H54 (cell line): Measurements from ENCODE around the gene NHLH1.
"Not testable (repeated sequence)": the region's sequence is repeated elsewhere in the genome, so short reads cannot be mapped to it uniquely, and the experiment has no call there.

Experiments
- DNase-seq: peaks from one replicate; pipeline ENCODE4 v3.0.0; 2011; ENCODE audit warnings: low spot score, mixed read lengths; ENCODE audit not compliant: insufficient read length
- FAIRE-seq: peaks from 3 replicates; lab custom pipeline; 2011; peaks lifted over from hg19 to GRCh38; lab: Jason Lieb, UNC
- POLR2A ChIP-seq: IDR thresholded peaks from 2 replicates; pipeline ENCODE4 v1.6.1; 2011; ENCODE audit warnings: low read depth, mild to moderate bottlenecking, low read length

Gene NHLH1

GRCh38 chr1:160377585-160378206 lies 10.8 kb downstream of the NHLH1 start:
- no peak for TF ChIP-seq POLR2A
- DNase-seq (peak; percentile 53), FAIRE-seq (no peak)

- FAIRE-seq, result not testable (repeated sequence)
Measured at GRCh38 chr1:160384812-160385211, 17.9 kb downstream of the NHLH1 start.

GRCh38 chr1:160388406-160388805 lies 21.5 kb downstream of the NHLH1 start:
- not testable (repeated sequence) for DNase-seq, FAIRE-seq

More at GRCh38 chr1:160384812-160385211, 17.9 kb downstream of the NHLH1 start:
- DNase-seq, result not testable (repeated sequence)

- FAIRE-seq (no peak), DNase-seq (no peak)
- no peak for TF ChIP-seq POLR2A
Measured at GRCh38 chr1:160394673-160395072, 27.8 kb downstream of the NHLH1 start.

- DNase-seq, result no peak
- FAIRE-seq, result no peak
- no peak for TF ChIP-seq POLR2A
Measured at GRCh38 chr1:160397651-160398050, 30.8 kb downstream of the NHLH1 start.

GRCh38 chr1:160398823-160399222 lies 32.0 kb downstream of the NHLH1 start:
- no peak for FAIRE-seq
- no peak for TF ChIP-seq POLR2A

GRCh38 chr1:160399544-160400222 lies 32.8 kb downstream of the NHLH1 start:
- no peak for TF ChIP-seq POLR2A
- FAIRE-seq (no peak), DNase-seq (no peak)

More at GRCh38 chr1:160398823-160399222, 32.0 kb downstream of the NHLH1 start:
- no peak for DNase-seq

GRCh38 chr1:160400223-160400645 lies 33.4 kb downstream of the NHLH1 start, which contains the start of gene VANGL2:
TSS of gene VANGL2 (plus strand) at chr1:160400564. CDS start at chr1:160415838, 15,274 bp downstream.
- no peak for DNase-seq
- FAIRE-seq, result no peak
- no peak for TF ChIP-seq POLR2A

GRCh38 chr1:160400646-160401486 lies 34.0 kb downstream of the NHLH1 start:
- FAIRE-seq (no peak), DNase-seq (no peak)
- TF ChIP-seq POLR2A, result no peak

- no peak for TF ChIP-seq POLR2A
- DNase-seq, result no peak
- FAIRE-seq, result no peak
Measured at GRCh38 chr1:160401487-160401805, 34.6 kb downstream of the NHLH1 start.

- no peak for FAIRE-seq
- no peak for TF ChIP-seq POLR2A
- DNase-seq, result no peak
Measured at GRCh38 chr1:160402001-160402795, 35.3 kb downstream of the NHLH1 start.

GRCh38 chr1:160403244-160403643 lies 36.4 kb downstream of the NHLH1 start:
- FAIRE-seq, result no peak
- TF ChIP-seq POLR2A, result no peak
- no peak for DNase-seq

GRCh38 chr1:160404094-160404493 lies 37.2 kb downstream of the NHLH1 start:
- no peak for FAIRE-seq

More at GRCh38 chr1:160404094-160404493, 37.2 kb downstream of the NHLH1 start:
- DNase-seq, result no peak
- TF ChIP-seq POLR2A, result no peak
